Measurements from ENCODE around the gene PRR35.

Gene PRR35

GRCh38 chr16:549544-550263, 10.5 kb upstream of the PRR35 start:
- FAIRE-seq: no peak

GRCh38 chr16:551210-551609, 9.0 kb upstream of the PRR35 start:
- no peak for FAIRE-seq

GRCh38 chr16:552171-552570, 8.0 kb upstream of the PRR35 start:
- no peak for FAIRE-seq

- no peak for FAIRE-seq
Observed at GRCh38 chr16:553601-554296, 6.4 kb upstream of the PRR35 start.

- no peak for FAIRE-seq
Observed at GRCh38 chr16:554297-554621, 5.9 kb upstream of the PRR35 start.

GRCh38 chr16:554640-555365, 5.4 kb upstream of the PRR35 start:
- FAIRE-seq: no peak

- FAIRE-seq: no peak
Observed at GRCh38 chr16:555528-556473, 4.4 kb upstream of the PRR35 start.

- FAIRE-seq: no peak
Observed at GRCh38 chr16:556474-557173, 3.6 kb upstream of the PRR35 start.

- no peak for FAIRE-seq
Observed at GRCh38 chr16:557463-558297, 2.5 kb upstream of the PRR35 start.

GRCh38 chr16:558298-559020, 1.7 kb upstream of the PRR35 start:
- no peak for FAIRE-seq

- no peak for FAIRE-seq
Observed at GRCh38 chr16:559021-559380, 1.2 kb upstream of the PRR35 start.

- no peak for FAIRE-seq
Observed at GRCh38 chr16:559411-560203, 587 bp upstream of the PRR35 start.

GRCh38 chr16:560701-561412, 663 bp downstream of the PRR35 start:
- no peak for FAIRE-seq

GRCh38 chr16:561413-561794, 1.2 kb downstream of the PRR35 start:
- FAIRE-seq: no peak

GRCh38 chr16:561957-562938, 2.1 kb downstream of the PRR35 start:
- FAIRE-seq: no peak

GRCh38 chr16:563072-563644, 3.0 kb downstream of the PRR35 start:
- no peak for FAIRE-seq

- FAIRE-seq: no peak
Observed at GRCh38 chr16:564690-565418, 4.7 kb downstream of the PRR35 start.
